IMR-90 (cell line): ENCODE measurements around the gene LHPP.

Source experiments
- BHLHE40 ChIP-seq: fragments of 150-350 bp; IDR thresholded peaks from 2 replicates; pipeline ENCODE4 v1.6.1; 2016; ENCODE audit warnings: mild to moderate bottlenecking, low read depth, low read length
- CEBPB ChIP-seq: IDR thresholded peaks from 2 replicates; pipeline ENCODE4 v1.6.1; 2012; ENCODE audit warnings: low read depth, low read length, improper control_type of control experiment
- CHD1 ChIP-seq: IDR thresholded peaks from 2 replicates; pipeline ENCODE4 v1.6.1; 2012; ENCODE audit warnings: low read depth, low read length, improper control_type of control experiment
- CTCF ChIP-seq: conservative IDR thresholded peaks from 2 replicates; pipeline ENCODE4 v1.5.1; 2012; ENCODE audit warnings: mild to moderate bottlenecking, low read depth, low read length, improper control_type of control experiment
- MAFK ChIP-seq: IDR thresholded peaks from 2 replicates; pipeline ENCODE4 v1.6.1; 2012; ENCODE audit warnings: low read depth, low read length, improper control_type of control experiment
- MXI1 ChIP-seq: IDR thresholded peaks from 2 replicates; pipeline ENCODE4 v1.6.1; 2012; ENCODE audit warnings: low read depth, mild to moderate bottlenecking, low read length, moderate library complexity, borderline replicate concordance
- POLR2A ChIP-seq: IDR thresholded peaks from 2 replicates; pipeline ENCODE4 v1.6.1; 2012; ENCODE audit warnings: mild to moderate bottlenecking, low read depth, low read length
- SMC3 ChIP-seq: fragments of 150-350 bp; IDR thresholded peaks from 2 replicates; pipeline ENCODE4 v1.6.1; 2016; ENCODE audit warnings: low read depth, mild to moderate bottlenecking, antibody characterized with exemption, low read length, moderate library complexity
- USF2 ChIP-seq: fragments of 150-350 bp; IDR thresholded peaks from 2 replicates; pipeline ENCODE4 v1.6.1; 2017; ENCODE audit warnings: mild to moderate bottlenecking, antibody characterized with exemption, low read length, low read depth

GRCh38 chr10:124663228-124663627, 201.6 kb downstream of the LHPP start:
- TF ChIP-seq POLR2A (no peak), MAFK (no peak), CTCF (no peak), BHLHE40 (no peak), CEBPB (no peak), USF2 (no peak), CHD1 (no peak), SMC3 (no peak), MXI1 (no peak)
